HCT116 (cell line): ENCODE data around the gene ATXN1.

ENCODE experiments used
- POLR2AphosphoS5 ChIP-seq: IDR thresholded peaks from 2 replicates; pipeline ENCODE4 v1.6.1; 2011; ENCODE audit warnings: mild to moderate bottlenecking, low read depth, low read length, moderate library complexity
- TF ChIP-seq, protein P1 (sequence below), 3 experiments: fragments of 200-600 bp in 1 of 3; sonication (generic) in 1 of 3; IDR thresholded peaks in 2 of 3; conservative IDR thresholded peaks in 1 of 3; 2 replicates each; pipeline ENCODE4 v1.5.1; 2012 to 2017; ENCODE audit warnings: low read depth in 2 of 3, low read length in 2 of 3, antibody characterized with exemption in 1 of 3, borderline replicate concordance in 1 of 3, control low read depth in 1 of 3, mild to moderate bottlenecking in 1 of 3, mixed read lengths in 1 of 3, mixed run types in 1 of 3, moderate library complexity in 1 of 3; ENCODE audit not compliant: insufficient read depth in 1 of 3

DNA sequence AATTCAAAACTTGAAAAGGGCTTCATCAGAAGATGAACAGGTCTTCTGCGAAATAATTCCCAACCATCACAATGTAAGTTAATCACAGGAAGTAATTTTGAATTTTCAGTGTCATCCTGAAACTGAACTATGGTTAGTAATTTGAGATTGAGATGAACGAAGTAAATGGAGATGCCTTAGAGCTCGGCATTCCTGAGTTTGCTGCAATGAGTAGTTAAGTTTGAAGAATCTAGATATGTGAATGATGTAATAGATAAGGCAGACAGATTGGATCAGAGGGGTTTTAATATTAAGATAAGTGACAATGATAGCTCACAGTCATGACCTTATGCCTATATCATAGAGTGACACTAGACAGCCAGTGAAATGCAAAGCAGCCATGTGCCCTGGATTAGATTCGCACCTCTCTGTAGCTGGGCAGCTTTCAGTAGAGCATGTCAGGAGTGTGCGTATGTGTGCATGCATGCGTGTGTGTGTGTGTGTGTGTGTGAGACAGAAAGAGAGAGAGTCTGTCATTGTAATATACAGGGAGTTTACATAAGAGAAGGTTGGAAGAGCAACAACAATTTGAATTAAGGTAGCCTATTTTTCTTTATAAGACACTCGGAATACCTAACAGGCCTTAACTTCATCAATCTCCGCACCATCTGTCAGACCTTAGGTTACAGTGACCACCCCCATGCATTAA, 289.9 kb downstream of the ATXN1 start:
- TF ChIP-seq, protein P1, sequence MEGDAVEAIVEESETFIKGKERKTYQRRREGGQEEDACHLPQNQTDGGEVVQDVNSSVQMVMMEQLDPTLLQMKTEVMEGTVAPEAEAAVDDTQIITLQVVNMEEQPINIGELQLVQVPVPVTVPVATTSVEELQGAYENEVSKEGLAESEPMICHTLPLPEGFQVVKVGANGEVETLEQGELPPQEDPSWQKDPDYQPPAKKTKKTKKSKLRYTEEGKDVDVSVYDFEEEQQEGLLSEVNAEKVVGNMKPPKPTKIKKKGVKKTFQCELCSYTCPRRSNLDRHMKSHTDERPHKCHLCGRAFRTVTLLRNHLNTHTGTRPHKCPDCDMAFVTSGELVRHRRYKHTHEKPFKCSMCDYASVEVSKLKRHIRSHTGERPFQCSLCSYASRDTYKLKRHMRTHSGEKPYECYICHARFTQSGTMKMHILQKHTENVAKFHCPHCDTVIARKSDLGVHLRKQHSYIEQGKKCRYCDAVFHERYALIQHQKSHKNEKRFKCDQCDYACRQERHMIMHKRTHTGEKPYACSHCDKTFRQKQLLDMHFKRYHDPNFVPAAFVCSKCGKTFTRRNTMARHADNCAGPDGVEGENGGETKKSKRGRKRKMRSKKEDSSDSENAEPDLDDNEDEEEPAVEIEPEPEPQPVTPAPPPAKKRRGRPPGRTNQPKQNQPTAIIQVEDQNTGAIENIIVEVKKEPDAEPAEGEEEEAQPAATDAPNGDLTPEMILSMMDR (IDR thresholded peaks at IDR 0.05 in 2 of 3, conservative IDR thresholded peaks at IDR 0.05 in 1 of 3; ENCODE audit: borderline replicate concordance in 1 of 3, insufficient read depth in 1 of 3, low read depth in 2 of 3, low read length in 2 of 3): no peak
- no peak for TF ChIP-seq POLR2AphosphoS5
